Cardiac ventricle fibroblast (primary cell): ENCODE data around the gene TIPRL. TPM values are rescaled to one million over a fixed set of nuclear protein-coding genes. Genes with fewer than 3 reads are reported as not detected.

Experiments
- total RNA-seq: library from RNA; depleted of rRNA; stranded (reverse); fragments of >200 nt; gene quantifications from 2 replicates; pipeline ENCODE4 v1.2.3, GENCODE V29; 2015

TIPRL gene
- 19.4 and 39.1 TPM in 2 replicates for total RNA-seq

DNA sequence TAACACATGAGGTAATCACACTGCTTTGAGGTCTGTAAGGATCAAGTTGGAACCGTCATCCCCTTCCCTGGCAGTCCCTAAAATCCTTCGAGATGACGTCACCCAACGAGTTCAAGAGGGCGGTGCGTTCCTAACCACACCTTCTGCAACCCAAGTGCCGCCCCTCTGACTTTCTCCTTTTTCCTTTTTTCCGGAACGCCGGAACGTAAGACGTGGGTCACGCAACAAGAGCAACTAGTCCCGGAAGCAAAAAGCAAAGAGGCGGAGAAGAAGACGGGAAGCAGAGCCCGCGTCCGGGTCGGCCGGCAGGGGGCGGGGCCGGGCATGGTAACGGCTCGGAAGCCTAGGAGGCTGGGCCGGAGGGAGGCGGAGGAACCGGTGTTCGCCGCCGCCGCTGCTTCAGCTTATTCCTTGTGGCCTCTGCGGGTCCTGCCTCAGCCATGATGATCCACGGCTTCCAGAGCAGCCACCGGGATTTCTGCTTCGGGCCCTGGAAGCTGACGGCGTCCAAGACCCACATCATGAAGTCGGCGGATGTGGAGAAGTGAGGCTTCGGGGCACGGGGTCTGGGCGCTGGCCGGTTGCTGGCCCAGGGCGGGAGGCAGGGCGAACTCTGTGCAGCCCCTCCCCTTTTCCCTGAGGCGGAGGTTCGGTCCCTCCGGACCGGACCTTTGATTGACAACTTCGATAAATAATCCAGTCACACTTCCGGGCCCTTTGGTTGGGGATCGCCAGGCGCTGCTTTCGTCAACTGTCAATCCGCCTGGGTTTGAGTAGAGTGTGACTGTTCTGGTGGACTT, at the start of gene TIPRL:
TIPRL (plus strand) TSS at position 325 of the 800 bp plus-strand sequence; CDS start at position 441, 116 bp downstream.

DNA sequence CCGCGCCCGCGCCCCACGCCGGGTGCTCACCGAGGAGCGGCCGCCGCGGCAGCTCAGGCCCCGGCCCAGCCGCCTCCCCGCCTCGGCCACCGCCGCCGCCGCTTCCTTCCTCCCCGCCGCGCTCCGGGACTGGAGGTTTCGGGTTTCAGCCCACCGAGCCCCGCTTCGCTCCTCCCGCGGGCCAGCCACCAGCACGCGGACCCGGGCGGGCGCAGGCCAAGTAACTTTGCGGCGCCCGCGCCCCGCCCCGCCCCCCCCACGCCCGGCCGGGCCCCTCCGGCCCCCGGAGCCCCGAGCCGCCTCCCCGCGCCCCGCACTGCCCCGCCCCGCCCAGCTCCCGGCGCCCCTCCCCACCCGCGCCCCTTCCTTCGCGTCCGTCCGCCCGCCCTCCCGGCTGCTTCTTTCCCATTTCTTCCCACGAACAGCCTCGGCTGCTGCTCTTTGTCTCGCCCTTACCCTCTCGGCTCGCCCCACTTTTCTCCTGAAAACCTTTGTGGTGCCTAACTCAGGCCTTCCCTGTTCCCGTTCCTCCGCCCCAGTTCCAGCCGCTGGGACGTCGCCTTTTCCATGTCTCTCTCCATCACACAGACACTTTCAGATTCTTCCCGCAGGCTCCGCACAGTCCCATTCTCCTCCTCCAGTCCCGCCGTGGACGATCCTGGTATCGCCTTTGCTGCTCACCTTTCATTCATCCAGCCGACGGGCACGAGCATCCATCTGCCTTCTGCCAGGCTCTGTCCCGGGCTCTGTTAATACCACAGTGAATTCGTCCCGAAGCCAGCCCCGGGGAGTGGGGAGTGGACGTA, 41.9 kb upstream of the TIPRL start, which contains the start of gene GPR161:
GPR161 (minus strand) TSS at position 222 of the 806 bp plus-strand sequence. CDS start 32,080 bp downstream, outside the sequence.

DNA sequence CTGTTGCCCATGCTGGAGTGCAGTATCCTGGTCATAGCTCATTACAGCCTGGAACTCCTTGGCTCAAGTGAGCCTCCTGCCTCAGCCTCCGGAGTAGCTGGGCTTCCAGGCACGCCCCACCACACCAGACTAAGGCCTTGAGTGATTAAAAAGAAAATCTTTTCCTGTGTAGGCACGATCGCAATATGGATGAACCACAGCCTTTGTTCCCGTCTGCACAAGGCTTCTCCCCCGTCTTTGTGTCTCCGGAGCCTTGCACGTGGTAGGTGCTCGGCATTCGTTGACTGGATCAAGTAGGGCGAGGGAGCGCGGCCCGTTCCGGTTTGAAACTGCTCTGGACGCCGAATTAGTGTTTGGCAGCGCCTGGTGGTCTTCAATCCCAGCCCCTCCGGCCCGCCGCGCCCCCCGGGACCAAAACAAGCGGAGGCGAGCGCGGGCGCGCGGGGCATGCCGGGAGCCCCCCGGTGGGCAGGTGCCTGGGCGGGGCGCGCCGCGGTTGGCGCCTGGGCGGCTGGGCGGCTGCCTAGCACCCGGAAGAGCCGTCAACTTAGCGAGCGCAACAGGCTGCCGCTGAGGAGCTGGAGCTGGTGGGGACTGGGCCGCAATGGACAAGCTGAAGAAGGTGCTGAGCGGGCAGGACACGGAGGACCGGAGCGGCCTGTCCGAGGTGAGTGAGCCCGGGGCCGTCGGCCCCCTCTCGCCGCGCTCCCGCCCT, 46.9 kb downstream of the TIPRL start, which contains the start of gene SFT2D2:
SFT2D2 (plus strand) TSS at position 529 of the 715 bp plus-strand sequence; CDS start at position 605, 76 bp downstream.

Other genes starting within 250 kb of the TIPRL start
- 49.2 and 55.1 TPM in 2 replicates for gene DCAF6, start 242.3 kb upstream of the TIPRL start, total RNA-seq
- gene MPC2, start 241.9 kb upstream of the TIPRL start, total RNA-seq: 34.5 and 38.8 TPM in 2 replicates
- gene GPR161, start 42.0 kb upstream of the TIPRL start, total RNA-seq: 3.0 and 5.7 TPM in 2 replicates
- gene SFT2D2, start 47.0 kb downstream of the TIPRL start, total RNA-seq: 23.5 and 43.6 TPM in 2 replicates
- 0.44 and 1.1 TPM in 2 replicates for gene TBX19, start 101.9 kb downstream of the TIPRL start, total RNA-seq